ENCODE data around the gene PRTG.

GRCh38 chr15:55709458-55709857 lies 33.5 kb downstream of the PRTG start:
- TF ChIP-seq CTCF (IDR thresholded peaks at IDR 0.05) (no peak), EP300 (IDR thresholded peaks at IDR 0.05) (no peak), POLR2A (IDR thresholded peaks at IDR 0.05) (no peak), POLR2AphosphoS5 (IDR thresholded peaks at IDR 0.05) (no peak)
